ENCODE measurements around the gene PRKCB. TPM values are rescaled to one million over a fixed set of nuclear protein-coding genes. Genes with fewer than 3 reads are reported as not detected.

The PRKCB gene
- total and polyA plus RNA-seq, 2 of the 8 experiments (the other 6 are each of a cell fraction or from before 2014, with no cell fraction given) = 7.1 to 12.1 TPM

DNA sequence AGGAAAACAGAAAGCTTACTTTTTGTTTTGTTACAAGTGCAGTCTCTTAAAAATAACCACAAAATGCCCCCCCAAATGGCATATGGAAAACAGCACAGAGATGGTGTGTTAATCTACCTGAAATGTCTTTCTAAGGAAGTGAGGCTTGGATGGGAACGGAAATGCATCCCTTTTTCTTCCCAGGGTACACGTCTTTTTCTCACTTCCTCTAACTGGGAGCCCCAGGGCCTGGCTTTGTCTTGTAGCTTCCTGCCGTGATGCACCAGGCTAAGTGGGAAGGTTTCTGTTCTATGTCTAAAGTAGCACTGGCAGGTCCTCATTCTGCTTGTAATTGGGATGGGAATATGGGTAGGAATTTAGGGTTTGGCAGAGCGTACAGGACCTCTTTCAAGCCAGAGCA lies 367.9 kb downstream of the PRKCB start:
- no peaks in the 10 kb centered on the region for H3K23me2 ChIP-seq (ENCODE audit: low read depth, low read length)
- peaks cover 0 to 6% (median 4%) of the 10 kb centered on the region in 4 experiments; a peak in 5 of 7 replicates for H3K4me1 ChIP-seq (replicated peaks in 1 of 4; ENCODE audit: control insufficient read depth in 3 of 4, insufficient read depth in 4 of 4, low read length in 3 of 4)
- no peaks in the 10 kb centered on the region for H3K79me2 ChIP-seq (ENCODE audit: control insufficient read depth in 1 of 2, insufficient read depth in 2 of 2, low read length in 2 of 2)
- peak overlapping the region; percentile 38 for H4K91ac ChIP-seq (replicated peaks; ENCODE audit: insufficient read length, low read length)
- H3K4me2 ChIP-seq (ENCODE audit: insufficient read depth in 1 of 2, low read depth in 2 of 2, low read length in 2 of 2) = no peak overlapping the region
- H2AK5ac ChIP-seq (ENCODE audit: low read depth, low read length) = no peak overlapping the region
- DNase-seq (ENCODE audit: low read depth in 1 of 2, low spot score in 2 of 2) (no peak), FAIRE-seq (no peak)
- H3K18ac ChIP-seq (ENCODE audit: extremely low read depth, low read length) = no peak overlapping the region
- no peak overlapping the region for H3K4me3 ChIP-seq (ENCODE audit: extremely low read depth in 1 of 4, insufficient read depth in 2 of 4, low read depth in 3 of 4, low read length in 4 of 4)
- no peak overlapping the region for H3K56ac ChIP-seq (replicated peaks; ENCODE audit: insufficient read length, low read depth, low read length)
- H2AFZ ChIP-seq (ENCODE audit: low read length) = no peak overlapping the region
- no peak overlapping the region for H2BK5ac ChIP-seq (ENCODE audit: low read depth, low read length)
- TF ChIP-seq, protein P1, sequence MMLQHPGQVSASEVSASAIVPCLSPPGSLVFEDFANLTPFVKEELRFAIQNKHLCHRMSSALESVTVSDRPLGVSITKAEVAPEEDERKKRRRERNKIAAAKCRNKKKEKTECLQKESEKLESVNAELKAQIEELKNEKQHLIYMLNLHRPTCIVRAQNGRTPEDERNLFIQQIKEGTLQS (IDR thresholded peaks at IDR 0.05; ENCODE audit: insufficient read depth, low read depth, low read length) = no peak
- no peak overlapping the region for H2BK12ac ChIP-seq (ENCODE audit: low read depth, low read length)
- POLR2A ChIA-PET (ENCODE audit: partially characterized antibody) = no interaction called here
- H4K8ac ChIP-seq (ENCODE audit: extremely low read depth, insufficient read depth, low read length) = no peak overlapping the region
- WGBS, 2 experiments (ENCODE audit: extremely low coverage in 1 of 2, insufficient coverage in 1 of 2, insufficient read length in 1 of 2, insufficient replicate concordance in 2 of 2, low coverage in 1 of 2, low lambda C conversion rate in 2 of 2, missing lambda C conversion rate in 1 of 2) = 77% methylated on average over 4 of the region's 4 CpGs; no CpG with 5 or more reads in 1 of the 2 experiments
- H3K27me3 ChIP-seq (replicated peaks in 1 of 4; ENCODE audit: control insufficient read depth in 3 of 4, extremely low read depth in 1 of 4, insufficient read depth in 3 of 4, low read length in 3 of 4) = no peaks in the 10 kb centered on the region
- H4K5ac ChIP-seq (ENCODE audit: insufficient read length, low read depth, low read length) = no peak overlapping the region
- no peak overlapping the region for H3K14ac ChIP-seq (ENCODE audit: insufficient read length)
- CTCF ChIA-PET (ENCODE audit: partially characterized antibody) = interaction anchor here (1.0 to 1.4 kb wide), 2 partner anchors 126 to 158 kb away, joined by 3 to 6 read pairs; no protein-coding TSS in a partner anchor
- no peaks in the 10 kb centered on the region for H4K20me1 ChIP-seq (replicated peaks in 1 of 2; ENCODE audit: control insufficient read depth in 1 of 2, insufficient read depth in 2 of 2, low read length in 2 of 2)
- H2BK120ac ChIP-seq (replicated peaks; ENCODE audit: low read depth, low read length) = no peak overlapping the region
- H3K36me3 ChIP-seq (ENCODE audit: control insufficient read depth in 2 of 4, insufficient read depth in 4 of 4, low read length in 3 of 4) = no peaks in the 10 kb centered on the region
- no peak overlapping the region for H3K27ac ChIP-seq (ENCODE audit: low read depth, low read length)
- H2BK15ac ChIP-seq (ENCODE audit: low read length) = no peak overlapping the region
- H3K23ac ChIP-seq (ENCODE audit: insufficient read length) = no peak overlapping the region
- H3K4ac ChIP-seq (replicated peaks; ENCODE audit: insufficient read length, low read depth, low read length) = no peak overlapping the region
- no peaks in the 10 kb centered on the region for H3K79me1 ChIP-seq (ENCODE audit: low read depth, low read length)
- H2BK20ac ChIP-seq (ENCODE audit: low read length) = no peak overlapping the region
- H3K9ac ChIP-seq (replicated peaks in 1 of 4; ENCODE audit: extremely low read depth in 1 of 4, low read depth in 3 of 4, low read length in 3 of 4) = no peak overlapping the region
- H3K9me3 ChIP-seq (ENCODE audit: insufficient read depth in 2 of 2, low read depth in 1 of 2, low read length in 1 of 2) = no peaks in the 10 kb centered on the region
